GM21529 (cell line): ENCODE results near the gene POLD2.
"Not testable (repeated sequence)": the region's sequence is repeated elsewhere in the genome, so short reads cannot be mapped to it uniquely, and the experiment has no call there.

Experiments used
- ATAC-seq: cut with Tn5 transposase; IDR thresholded peaks from one replicate; pipeline ENCODE4 v1.9.1; 2021; ENCODE audit not compliant: unreplicated experiment

POLD2 gene

GRCh38 chr7:44139311-44140010, 16.1 kb upstream of the POLD2 start:
- ATAC-seq = no peak

GRCh38 chr7:44138698-44139097, 15.3 kb upstream of the POLD2 start:
- ATAC-seq = no peak

GRCh38 chr7:44136731-44137130, 13.4 kb upstream of the POLD2 start:
- no peak for ATAC-seq

DNA sequence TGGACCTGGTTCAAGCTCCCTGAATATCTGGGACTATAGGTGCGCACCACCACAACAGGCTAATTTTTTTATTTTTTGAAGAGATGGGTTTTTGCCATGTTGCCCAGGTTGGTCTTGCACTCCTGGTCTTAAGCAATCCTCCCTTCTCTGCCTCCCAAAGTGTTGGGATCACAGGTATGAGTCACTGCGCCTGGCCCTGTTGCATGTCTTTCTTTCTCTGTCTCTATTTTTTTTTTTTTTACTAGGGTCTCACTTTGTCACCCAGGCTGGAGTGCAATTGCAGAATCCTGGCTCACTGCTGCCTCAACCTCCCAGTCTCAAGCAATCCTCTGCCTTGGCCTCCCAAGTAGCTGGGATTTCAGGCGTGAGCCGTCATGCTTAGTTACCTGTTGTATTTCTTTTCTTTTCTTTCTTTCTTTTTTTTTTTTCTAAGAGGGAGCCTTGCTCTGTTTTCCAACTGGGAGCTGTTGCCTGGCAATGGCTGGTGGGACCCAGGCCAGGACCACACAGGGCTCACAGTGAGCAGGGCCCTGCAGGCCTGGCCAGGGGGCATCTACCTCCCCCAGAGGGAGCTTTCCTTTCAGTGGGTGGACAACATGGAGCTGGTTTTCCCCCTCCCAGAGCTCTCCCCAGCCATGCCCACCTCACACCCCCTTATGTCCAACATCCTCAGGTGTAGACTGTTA, 11.7 kb upstream of the POLD2 start:
- no peak for ATAC-seq

DNA sequence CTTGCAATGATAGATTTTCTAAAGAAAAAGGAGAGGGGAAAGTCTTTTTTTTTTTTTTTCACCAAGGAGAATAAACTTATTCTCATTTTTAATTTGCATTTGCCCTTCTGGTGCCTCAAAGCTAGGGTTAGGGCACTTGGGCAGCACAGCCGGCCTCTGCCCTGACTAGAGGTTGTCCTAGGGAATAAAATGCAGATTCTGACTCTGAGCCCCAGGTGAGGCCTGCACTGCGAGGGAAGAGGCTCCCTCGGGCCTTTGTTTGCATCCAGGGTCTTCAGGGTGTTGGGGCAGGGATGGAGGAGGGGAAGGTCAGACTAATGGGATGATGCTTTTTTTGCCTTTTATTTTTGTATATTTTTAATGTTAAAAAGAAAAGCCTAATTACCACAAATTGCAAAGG, 9.9 kb upstream of the POLD2 start:
- no peak for ATAC-seq

GRCh38 chr7:44132039-44132438, 8.7 kb upstream of the POLD2 start:
- no peak for ATAC-seq

DNA sequence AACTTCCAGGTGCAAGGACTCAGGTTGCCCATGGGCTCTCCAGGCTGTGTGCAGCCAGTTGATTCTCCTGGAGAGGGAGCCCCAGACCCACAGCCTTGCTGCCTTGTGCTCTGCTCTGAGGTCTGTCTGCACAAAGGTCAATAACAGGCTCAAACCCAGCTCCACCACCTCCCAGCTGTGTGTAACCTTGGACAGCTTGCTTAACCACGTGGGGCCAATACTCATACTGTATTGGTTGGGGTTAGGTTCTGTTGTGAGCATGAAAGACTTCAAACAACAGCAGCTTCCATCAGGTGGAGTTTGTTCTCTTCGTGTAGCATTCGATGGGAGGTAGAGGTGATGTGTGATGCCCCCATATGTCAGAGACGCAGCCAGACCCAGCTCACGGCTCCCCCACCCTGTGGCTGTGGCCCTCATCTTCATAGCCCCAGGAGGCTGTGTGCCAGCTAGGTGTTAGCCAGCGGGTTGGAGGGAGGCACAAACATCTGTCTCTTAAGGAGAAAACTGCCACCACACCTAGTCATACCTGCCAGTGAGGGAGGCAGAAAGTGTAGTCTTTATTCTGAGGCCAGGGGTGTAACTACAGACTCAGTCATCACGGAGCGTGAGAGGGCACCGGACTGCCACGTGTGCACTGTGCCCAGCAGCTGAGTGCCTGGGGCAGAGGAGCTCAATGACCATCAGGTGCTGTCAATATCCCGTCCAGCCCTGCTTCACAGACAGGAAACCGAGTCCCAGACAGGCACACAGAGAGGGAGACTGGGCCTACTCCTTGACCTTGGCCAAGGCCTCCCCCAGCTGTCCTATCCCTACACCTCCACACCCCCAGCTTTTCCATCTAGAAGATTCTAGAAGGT, 8.1 kb upstream of the POLD2 start:
- ATAC-seq = no peak

DNA sequence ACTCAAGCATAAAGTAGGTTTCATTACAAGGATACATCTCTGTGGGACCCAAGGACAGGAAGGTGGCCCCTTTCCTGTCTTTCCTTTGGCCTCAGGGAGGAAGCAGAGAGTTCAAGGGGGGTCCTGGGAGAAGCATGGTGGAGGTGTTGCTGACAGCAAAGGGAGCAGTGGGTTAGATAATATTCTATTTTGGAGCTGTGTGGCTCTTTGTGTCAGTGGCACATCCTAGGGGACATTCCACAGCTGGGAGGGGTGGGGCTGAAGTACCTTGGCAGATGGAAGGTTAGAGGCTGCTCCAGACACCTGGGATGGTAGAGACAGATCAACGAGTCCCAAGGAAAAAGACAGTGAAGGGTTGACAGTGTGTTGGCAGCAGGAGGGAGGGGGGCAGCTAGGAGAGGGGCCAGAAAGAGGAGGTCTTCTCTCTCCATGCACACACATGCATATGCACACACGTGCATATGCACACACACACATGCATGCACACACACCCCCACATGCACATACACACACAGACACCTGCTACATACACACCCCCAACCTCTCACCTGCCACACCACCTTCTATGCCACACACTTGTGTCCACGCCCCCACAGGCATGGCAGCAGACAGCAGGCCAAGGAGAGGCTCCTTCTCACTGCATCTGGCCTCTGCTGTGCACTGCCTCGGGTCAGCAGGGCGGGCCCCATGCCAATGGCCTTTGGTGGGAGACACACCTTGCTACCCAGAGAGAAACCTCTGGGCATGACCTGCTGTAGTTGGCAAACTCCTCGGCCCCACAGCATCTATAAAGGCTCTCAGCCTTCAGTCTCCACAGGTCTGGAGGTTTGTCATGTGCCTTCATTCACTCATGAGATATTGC, 5.6 kb upstream of the POLD2 start:
- ATAC-seq = no peak

DNA sequence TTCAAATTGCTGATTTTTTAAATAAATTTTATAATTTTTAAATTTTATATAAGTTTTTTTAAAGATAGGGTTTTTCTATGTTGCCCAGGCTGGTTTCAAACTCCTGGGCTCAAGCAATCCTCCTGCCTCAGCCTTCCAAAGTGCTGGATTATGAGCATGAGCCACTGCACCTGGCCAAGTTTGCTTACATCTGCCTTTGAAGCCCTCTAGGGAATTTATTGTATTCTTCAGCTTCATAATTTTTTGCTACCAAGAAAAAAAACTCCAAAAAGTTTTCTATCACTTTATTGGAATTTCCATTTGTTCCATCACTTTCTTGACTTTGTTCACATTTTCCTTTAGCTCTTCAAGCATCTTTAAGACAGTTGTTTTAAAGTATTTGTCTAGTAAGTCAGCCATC, 3.8 kb upstream of the POLD2 start:
- ATAC-seq = no peak

DNA sequence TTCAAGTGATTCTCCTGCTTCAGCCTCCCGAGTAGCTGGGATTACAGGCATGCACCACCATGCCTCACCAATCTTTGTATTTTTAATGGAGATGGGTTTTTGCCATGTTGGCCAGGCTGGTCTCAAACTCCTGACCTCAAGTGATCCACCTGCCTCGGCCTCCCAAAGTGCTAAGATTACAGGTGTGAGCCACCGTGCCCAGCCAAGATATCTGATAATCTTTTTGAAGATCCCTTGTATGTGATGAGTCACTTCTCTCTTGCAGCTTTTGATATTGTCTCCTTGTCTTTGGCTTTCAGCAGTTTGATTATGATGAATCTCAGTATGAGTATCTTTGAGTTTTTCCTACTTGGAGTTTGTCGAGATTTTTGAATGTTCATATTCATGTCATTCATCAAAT, 3.2 kb upstream of the POLD2 start:
- ATAC-seq = not testable (repeated sequence)

DNA sequence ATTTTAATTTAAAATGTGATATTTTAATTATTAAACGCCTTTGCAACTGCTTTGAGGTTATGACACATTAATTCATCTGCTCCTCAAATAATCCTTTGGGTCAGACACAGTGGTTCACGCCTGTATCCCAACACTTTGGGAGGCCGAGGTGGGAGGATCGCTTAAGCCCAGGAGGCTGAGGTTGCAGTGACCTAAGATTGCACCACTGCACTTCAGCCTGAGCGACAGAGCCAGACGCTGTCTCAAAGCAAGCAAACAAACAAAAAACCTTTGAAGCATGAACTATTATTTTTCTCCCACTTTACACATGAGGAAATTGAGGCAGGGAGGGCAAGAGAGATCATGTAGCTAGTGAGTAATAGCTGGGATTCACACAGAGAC, 1.5 kb upstream of the POLD2 start:
- ATAC-seq = no peak

GRCh38 chr7:44122529-44122928, 819 bp downstream of the POLD2 start:
- no peak for ATAC-seq

- no peak for ATAC-seq
Observed at GRCh38 chr7:44121761-44122420, 1.5 kb downstream of the POLD2 start.

- ATAC-seq = no peak
Observed at GRCh38 chr7:44120395-44120794, 3.0 kb downstream of the POLD2 start.

DNA sequence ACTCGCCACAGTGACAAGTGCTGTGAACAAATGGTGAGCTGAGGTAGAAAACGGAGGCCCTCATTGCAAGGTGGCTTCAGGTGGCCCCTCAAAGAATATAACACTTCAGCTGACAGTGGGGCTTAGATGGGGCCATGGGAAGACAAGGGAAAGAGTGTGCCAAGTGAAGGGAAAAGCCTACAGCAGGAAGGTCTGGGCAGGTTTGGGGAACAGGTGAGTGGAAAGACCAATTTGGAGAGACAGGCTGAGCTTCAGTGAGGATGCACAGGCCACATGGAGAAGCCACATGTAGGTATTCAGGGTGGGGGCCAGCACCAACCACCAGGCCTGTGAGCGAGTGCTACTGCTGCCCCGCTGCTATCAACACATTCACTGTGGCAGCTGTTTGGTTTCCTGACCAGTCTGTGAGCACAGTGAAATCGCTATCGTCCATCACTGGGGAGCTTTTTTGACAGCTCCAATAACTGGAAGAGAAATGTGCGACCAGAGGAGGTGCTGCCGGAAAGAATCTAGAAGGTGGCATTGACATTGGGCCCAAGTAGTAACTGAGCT, 3.4 kb downstream of the POLD2 start:
- ATAC-seq = no peak

- no peak for ATAC-seq
Observed at GRCh38 chr7:44117801-44118429, 5.4 kb downstream of the POLD2 start.

GRCh38 chr7:44116789-44117666, 6.3 kb downstream of the POLD2 start:
- ATAC-seq = no peak

GRCh38 chr7:44116087-44116788, 7.1 kb downstream of the POLD2 start:
- ATAC-seq = no peak
